Measurements from ENCODE around the gene GPC1.

Gene GPC1

GRCh38 chr2:240501531-240501991 is 66.1 kb downstream of the GPC1 start:
- DNase-seq, result no peak

GRCh38 chr2:240502059-240502429 is 66.6 kb downstream of the GPC1 start:
- DNase-seq, result no peak

GRCh38 chr2:240502430-240503121 is 67.1 kb downstream of the GPC1 start:
- DNase-seq, result no peak

GRCh38 chr2:240503375-240503774 is 67.9 kb downstream of the GPC1 start:
- no peak for DNase-seq

GRCh38 chr2:240503848-240504247 is 68.4 kb downstream of the GPC1 start:
- no peak for DNase-seq

- DNase-seq, result no peak
These were observed 70.4 kb downstream of the GPC1 start for GRCh38 chr2:240505910-240506309.

GRCh38 chr2:240506406-240507059 is 71.1 kb downstream of the GPC1 start:
- DNase-seq, result no peak

GRCh38 chr2:240507060-240507777 is 71.8 kb downstream of the GPC1 start:
- no peak for DNase-seq

- no peak for DNase-seq
These were observed 72.4 kb downstream of the GPC1 start for GRCh38 chr2:240507778-240508251.

GRCh38 chr2:240508832-240509545 is 73.5 kb downstream of the GPC1 start:
- no peak for DNase-seq

GRCh38 chr2:240509667-240510512 is 74.4 kb downstream of the GPC1 start:
- no peak for DNase-seq

- no peak for DNase-seq
These were observed 75.2 kb downstream of the GPC1 start for GRCh38 chr2:240510513-240511210.

- DNase-seq, result no peak
These were observed 76.1 kb downstream of the GPC1 start for GRCh38 chr2:240511351-240512108.

- no peak for DNase-seq
These were observed 76.6 kb downstream of the GPC1 start for GRCh38 chr2:240512109-240512485.

- no peak for DNase-seq
These were observed 77.4 kb downstream of the GPC1 start for GRCh38 chr2:240512666-240513535.

- DNase-seq, result peak; percentile 75
These were observed 78.3 kb downstream of the GPC1 start for GRCh38 chr2:240513549-240514287.

GRCh38 chr2:240514631-240515030 is 79.2 kb downstream of the GPC1 start:
- no peak for DNase-seq

GRCh38 chr2:240517342-240517741 is 81.9 kb downstream of the GPC1 start:
- no peak for DNase-seq

All from OCI-M1 (cell line).